ENCODE measurements around the gene MMD2.
"Not testable (repeated sequence)": the region's sequence is repeated elsewhere in the genome, so short reads cannot be mapped to it uniquely, and the experiment has no call there.

The MMD2 gene

GRCh38 chr7:4905171-4905570 lies 53.8 kb downstream of the MMD2 start:
- Histone ChIP-seq H4K20me1 (no peaks in the 10 kb centered on the region), H3K27me3 (no peaks in the 10 kb centered on the region), H3K4me1 (peaks cover 30% of the 10 kb centered on the region), H3K9me3 (peaks cover 6% of the 10 kb centered on the region; the same call in 1 of the 2 replicates), H3K27ac (no peak overlapping the region), H3K4me2 (no peak overlapping the region), H3K4me3 (no peak overlapping the region), H3K36me3 (no peaks in the 10 kb centered on the region), H3K9ac (no peak overlapping the region)
- no peak for TF ChIP-seq Cebpa-rat (IDR thresholded peaks at IDR 0.05)

- Histone ChIP-seq H3K9ac (no peak overlapping the region), H4K20me1 (no peaks in the 10 kb centered on the region), H3K4me3 (no peak overlapping the region), H3K9me3 (peaks cover 6% of the 10 kb centered on the region; the same call in 1 of the 2 replicates), H3K4me1 (peaks cover 38% of the 10 kb centered on the region), H3K27ac (no peak overlapping the region), H3K36me3 (no peaks in the 10 kb centered on the region), H3K4me2 (peak overlapping the region; percentile 67), H3K27me3 (no peaks in the 10 kb centered on the region)
- TF ChIP-seq Cebpa-rat (IDR thresholded peaks at IDR 0.05), result no peak
These were observed 54.6 kb downstream of the MMD2 start for GRCh38 chr7:4904346-4904745.

- no peak overlapping the region for H3K4me3 ChIP-seq
These were observed 63.2 kb downstream of the MMD2 start for GRCh38 chr7:4895766-4896165.

GRCh38 chr7:4894482-4894881 lies 64.5 kb downstream of the MMD2 start:
- TF ChIP-seq Cebpa-rat (IDR thresholded peaks at IDR 0.05), result no peak

More at GRCh38 chr7:4895766-4896165, 63.2 kb downstream of the MMD2 start:
- no peaks in the 10 kb centered on the region for H4K20me1 ChIP-seq
- no peaks in the 10 kb centered on the region for H3K27me3 ChIP-seq
- peak overlapping the region; percentile 51 for H3K4me2 ChIP-seq
- no peak overlapping the region for H3K9ac ChIP-seq
- TF ChIP-seq Cebpa-rat (IDR thresholded peaks at IDR 0.05), result no peak
- H3K4me1 ChIP-seq, result peaks cover 45% of the 10 kb centered on the region
- no peaks in the 10 kb centered on the region; the same call in 1 of the 2 replicates for H3K9me3 ChIP-seq
- 0 out of 2 replicates have a peak overlapping the region, but pooled peaks have one; percentile 10 for H3K27ac ChIP-seq
- H3K36me3 ChIP-seq, result no peaks in the 10 kb centered on the region

GRCh38 chr7:4893929-4894475 lies 65.0 kb downstream of the MMD2 start:
- no peak for TF ChIP-seq Cebpa-rat (IDR thresholded peaks at IDR 0.05)
- no peak overlapping the region for H3K4me2 ChIP-seq

More at GRCh38 chr7:4894482-4894881, 64.5 kb downstream of the MMD2 start:
- Histone ChIP-seq H4K20me1 (no peaks in the 10 kb centered on the region), H3K27me3 (no peaks in the 10 kb centered on the region), H3K9me3 (no peaks in the 10 kb centered on the region; the same call in 1 of the 2 replicates), H3K36me3 (no peaks in the 10 kb centered on the region), H3K4me3 (no peak overlapping the region), H3K4me1 (peaks cover 37% of the 10 kb centered on the region), H3K9ac (no peak overlapping the region), H3K27ac (no peak overlapping the region), H3K4me2 (no peak overlapping the region)

GRCh38 chr7:4893188-4893587 lies 65.8 kb downstream of the MMD2 start:
- H3K9ac ChIP-seq, H3K27ac ChIP-seq, H3K36me3 ChIP-seq, H3K9me3 ChIP-seq, H3K4me2 ChIP-seq, H3K27me3 ChIP-seq, H3K4me3 ChIP-seq, H4K20me1 ChIP-seq: not testable (repeated sequence)
- peaks cover 26% of the 10 kb centered on the region for H3K4me1 ChIP-seq

More at GRCh38 chr7:4893929-4894475, 65.0 kb downstream of the MMD2 start:
- H3K9ac ChIP-seq, result no peak overlapping the region
- H3K27me3 ChIP-seq, result no peaks in the 10 kb centered on the region
- H3K9me3 ChIP-seq, result no peaks in the 10 kb centered on the region; the same call in 1 of the 2 replicates
- no peaks in the 10 kb centered on the region for H4K20me1 ChIP-seq
- H3K4me1 ChIP-seq, result peaks cover 32% of the 10 kb centered on the region
- H3K4me3 ChIP-seq, result no peak overlapping the region
- H3K27ac ChIP-seq, result no peak overlapping the region
- H3K36me3 ChIP-seq, result no peaks in the 10 kb centered on the region

GRCh38 chr7:4891522-4891921 lies 67.5 kb downstream of the MMD2 start:
- H3K4me1 ChIP-seq, result peaks cover 19% of the 10 kb centered on the region
- not testable (repeated sequence) for H3K27me3 ChIP-seq, H3K9me3 ChIP-seq, H3K27ac ChIP-seq, H3K4me3 ChIP-seq, H3K4me2 ChIP-seq, H3K36me3 ChIP-seq, H4K20me1 ChIP-seq, H3K9ac ChIP-seq

- Histone ChIP-seq H3K4me1 (peaks cover 10% of the 10 kb centered on the region; the same call in 1 of the 2 replicates), H3K9me3 (no peaks in the 10 kb centered on the region; the same call in 1 of the 2 replicates), H3K4me3 (no peak overlapping the region), H4K20me1 (no peaks in the 10 kb centered on the region), H3K36me3 (no peaks in the 10 kb centered on the region), H3K27ac (no peak overlapping the region), H3K4me2 (no peak overlapping the region), H3K27me3 (no peaks in the 10 kb centered on the region), H3K9ac (no peak overlapping the region)
- no peak for TF ChIP-seq Cebpa-rat (IDR thresholded peaks at IDR 0.05)
These were observed 69.3 kb downstream of the MMD2 start for GRCh38 chr7:4889682-4890081.

GRCh38 chr7:4888161-4888560 lies 70.8 kb downstream of the MMD2 start:
- Histone ChIP-seq H3K4me1 (peaks cover 13% of the 10 kb centered on the region), H3K27ac (no peak overlapping the region), H3K4me2 (no peak overlapping the region), H3K27me3 (no peaks in the 10 kb centered on the region), H3K9me3 (no peaks in the 10 kb centered on the region), H3K4me3 (no peak overlapping the region), H4K20me1 (no peaks in the 10 kb centered on the region), H3K9ac (no peak overlapping the region), H3K36me3 (no peaks in the 10 kb centered on the region)
- no peak for TF ChIP-seq Cebpa-rat (IDR thresholded peaks at IDR 0.05)

GRCh38 chr7:4886671-4887070 lies 72.3 kb downstream of the MMD2 start:
- H3K4me1 ChIP-seq, result peaks cover 25% of the 10 kb centered on the region
- no peak overlapping the region for H3K27ac ChIP-seq
- no peaks in the 10 kb centered on the region for H3K27me3 ChIP-seq
- H3K36me3 ChIP-seq, result no peaks in the 10 kb centered on the region
- H3K4me2 ChIP-seq, result no peak overlapping the region
- H3K9me3 ChIP-seq, result no peaks in the 10 kb centered on the region
- H4K20me1 ChIP-seq, result no peaks in the 10 kb centered on the region
- TF ChIP-seq Cebpa-rat (IDR thresholded peaks at IDR 0.05), result no peak
- H3K4me3 ChIP-seq, result no peak overlapping the region
- H3K9ac ChIP-seq, result no peak overlapping the region

Measured in BLaER1 (cell line).